ENCODE data around the gene ZNF579. TPM values are rescaled to one million over a fixed set of nuclear protein-coding genes. Genes with fewer than 3 reads are reported as not detected.
A peak's percentile ranks its signal among the peaks of the same experiment; 100 is the strongest.

The ZNF579 gene
- total and polyA plus RNA-seq, 12 donors = 7.1 to 23.8 (median 10.4) TPM

DNA sequence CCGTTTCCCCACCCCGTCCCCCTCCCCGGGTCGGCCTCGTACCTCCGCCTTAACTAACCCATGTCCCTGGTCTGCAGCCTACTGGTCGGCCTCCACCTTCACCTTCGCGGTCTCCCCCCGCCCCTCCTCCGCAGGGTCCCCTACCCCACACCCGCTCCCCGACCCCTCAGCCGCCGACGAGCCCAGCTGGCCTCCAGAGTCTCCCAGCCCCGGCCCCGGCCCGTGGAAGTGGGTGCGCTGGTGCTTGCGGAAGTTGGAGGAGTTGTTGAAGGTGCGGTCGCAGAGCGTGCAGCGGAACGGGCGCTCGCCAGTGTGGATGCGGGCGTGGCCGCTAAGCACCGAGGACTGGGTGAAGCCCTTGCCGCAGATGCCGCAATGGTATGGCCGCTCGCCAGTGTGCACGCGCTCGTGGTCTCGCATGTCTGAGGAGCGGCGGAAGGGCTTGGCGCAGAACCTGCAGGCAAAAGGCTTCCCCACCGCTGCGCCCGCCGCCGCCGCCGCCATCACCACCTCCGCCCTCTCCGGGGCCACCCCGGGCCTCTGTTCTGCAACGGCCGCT is 41.1 kb upstream of the ZNF579 start:
- H3K4me3 ChIP-seq = no peak overlapping the region
- TF ChIP-seq, protein P1, sequence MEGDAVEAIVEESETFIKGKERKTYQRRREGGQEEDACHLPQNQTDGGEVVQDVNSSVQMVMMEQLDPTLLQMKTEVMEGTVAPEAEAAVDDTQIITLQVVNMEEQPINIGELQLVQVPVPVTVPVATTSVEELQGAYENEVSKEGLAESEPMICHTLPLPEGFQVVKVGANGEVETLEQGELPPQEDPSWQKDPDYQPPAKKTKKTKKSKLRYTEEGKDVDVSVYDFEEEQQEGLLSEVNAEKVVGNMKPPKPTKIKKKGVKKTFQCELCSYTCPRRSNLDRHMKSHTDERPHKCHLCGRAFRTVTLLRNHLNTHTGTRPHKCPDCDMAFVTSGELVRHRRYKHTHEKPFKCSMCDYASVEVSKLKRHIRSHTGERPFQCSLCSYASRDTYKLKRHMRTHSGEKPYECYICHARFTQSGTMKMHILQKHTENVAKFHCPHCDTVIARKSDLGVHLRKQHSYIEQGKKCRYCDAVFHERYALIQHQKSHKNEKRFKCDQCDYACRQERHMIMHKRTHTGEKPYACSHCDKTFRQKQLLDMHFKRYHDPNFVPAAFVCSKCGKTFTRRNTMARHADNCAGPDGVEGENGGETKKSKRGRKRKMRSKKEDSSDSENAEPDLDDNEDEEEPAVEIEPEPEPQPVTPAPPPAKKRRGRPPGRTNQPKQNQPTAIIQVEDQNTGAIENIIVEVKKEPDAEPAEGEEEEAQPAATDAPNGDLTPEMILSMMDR (IDR thresholded peaks at IDR 0.05) = no peak
- H3K27ac ChIP-seq = peak overlapping the region in 1 of 10 donors; percentile 94
- 95 to 96% methylated on average over 55 of the region's 55 CpGs for WGBS, 2 donors
- H3K27me3 ChIP-seq = no peaks in the 10 kb centered on the region
- ATAC-seq (peak in 1 of 8 donors; percentile 3), DNase-seq (peak in 1 of 2 donors; percentile 27)
- H3K9me3 ChIP-seq = no peaks in the 10 kb centered on the region
- H3K36me3 ChIP-seq = peaks cover 0 to 35% (median 8%) of the 10 kb centered on the region in 9 donors
- intact Hi-C loops (cut with DNase I) = no loop called here
- H3K4me1 ChIP-seq = peaks cover 5 to 52% (median 15%) of the 10 kb centered on the region in 9 donors

DNA sequence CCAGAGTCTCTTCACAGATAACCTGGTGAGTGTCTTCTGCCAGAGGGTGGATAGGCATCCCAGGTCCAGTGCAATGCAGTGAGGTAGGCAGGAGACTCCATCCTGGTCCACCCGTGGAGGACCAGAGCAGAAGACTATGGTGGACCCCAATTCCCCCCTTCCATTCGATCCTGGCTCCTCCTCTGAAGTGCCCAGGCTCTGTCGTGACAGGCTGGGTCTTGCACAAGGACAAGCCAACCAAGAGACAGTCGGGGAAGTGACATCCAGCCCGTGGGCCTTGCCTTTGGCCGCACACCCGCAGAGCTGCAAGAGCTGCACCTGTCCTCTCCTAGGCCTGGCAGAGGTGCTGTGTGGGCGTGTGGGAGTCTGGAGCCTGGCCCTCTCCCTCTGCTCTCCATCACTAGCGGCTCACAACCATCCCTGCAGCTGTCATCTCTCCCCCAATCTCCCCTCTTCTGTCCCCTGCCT is 40.6 kb upstream of the ZNF579 start:
- H3K4me1 ChIP-seq = peaks cover 5 to 52% (median 15%) of the 10 kb centered on the region in 9 donors
- TF ChIP-seq, protein P1 (IDR thresholded peaks at IDR 0.05) = no peak
- DNase-seq (no peak), ATAC-seq (no peak)
- no peaks in the 10 kb centered on the region for H3K27me3 ChIP-seq
- no peak overlapping the region for H3K4me3 ChIP-seq
- WGBS, 2 donors = 86 to 87% methylated on average over 9 of the region's 9 CpGs
- intact Hi-C loops (cut with DNase I) = no loop called here
- no peaks in the 10 kb centered on the region for H3K9me3 ChIP-seq
- no peak overlapping the region for H3K27ac ChIP-seq
- peaks cover 4 to 40% (median 13%) of the 10 kb centered on the region in 9 donors for H3K36me3 ChIP-seq

DNA sequence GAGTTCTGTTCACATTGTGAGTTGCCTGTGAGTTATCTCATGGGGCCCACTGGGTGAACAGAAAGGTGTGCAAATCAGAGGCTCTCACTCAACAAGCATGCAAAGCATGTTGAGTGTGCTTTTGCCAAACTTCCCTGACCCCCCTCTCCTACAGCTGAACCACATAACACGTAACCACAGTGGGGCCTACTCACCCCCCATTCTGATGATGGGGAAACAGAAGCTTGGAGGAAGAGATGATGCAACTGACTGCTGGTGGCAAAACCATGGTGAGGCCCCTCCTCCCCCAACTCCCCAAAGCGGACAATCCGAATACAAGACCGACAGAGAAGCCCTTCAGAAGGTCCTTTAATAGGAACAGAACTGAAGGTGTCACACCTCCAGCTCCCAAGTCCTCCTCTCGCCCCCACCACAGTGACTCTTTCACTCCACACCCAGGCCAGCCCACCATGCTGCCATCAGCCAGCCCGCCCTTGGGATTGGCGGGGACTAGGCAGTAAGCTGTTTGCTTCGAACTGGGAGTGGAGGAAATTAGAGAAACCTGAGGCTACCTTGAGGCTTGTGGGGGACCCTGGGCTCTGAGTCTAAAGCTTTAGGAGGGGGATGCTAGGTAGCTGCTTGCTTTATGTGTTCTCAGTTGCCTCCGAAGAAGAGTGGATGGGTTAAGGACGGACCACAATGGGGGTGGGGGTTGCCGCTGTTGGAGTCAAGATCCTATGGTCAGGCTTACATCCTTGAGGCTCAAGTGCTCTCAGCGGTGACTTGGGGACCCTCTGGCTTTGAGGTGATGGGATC is 40.0 kb upstream of the ZNF579 start:
- WGBS, 2 donors = 91 to 92% methylated on average over 12 of the region's 12 CpGs
- H3K4me1 ChIP-seq = peaks cover 5 to 52% (median 15%) of the 10 kb centered on the region in 9 donors
- intact Hi-C loops (cut with DNase I) = no loop called here
- H3K9me3 ChIP-seq = no peaks in the 10 kb centered on the region
- peaks cover 9 to 46% (median 18%) of the 10 kb centered on the region in 9 donors for H3K36me3 ChIP-seq
- peak overlapping the region in 1 of 10 donors; percentile 56 for H3K27ac ChIP-seq
- no peaks in the 10 kb centered on the region for H3K27me3 ChIP-seq
- TF ChIP-seq, protein P1 (IDR thresholded peaks at IDR 0.05) = no peak
- DNase-seq = no peak
- no peak overlapping the region for H3K4me3 ChIP-seq
- ATAC-seq = no peak

DNA sequence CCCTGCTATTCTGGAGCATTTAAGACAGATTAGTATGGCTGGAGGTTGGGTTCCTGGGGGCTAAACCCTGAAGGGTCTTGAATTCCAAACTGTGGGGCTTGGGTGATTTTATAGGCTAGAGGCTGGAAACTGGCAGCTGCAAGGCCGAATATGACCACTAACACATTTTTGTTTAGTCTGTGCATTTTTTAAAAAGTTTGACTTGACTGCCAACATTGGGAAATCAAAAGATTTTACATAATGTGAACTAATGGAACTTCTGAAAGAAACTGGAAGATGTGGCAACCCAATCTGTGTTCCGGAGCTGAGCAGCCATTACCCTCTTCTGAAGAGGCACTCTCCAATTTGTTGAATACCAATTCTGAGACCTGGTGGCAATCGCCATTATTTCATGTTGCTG is 38.6 kb upstream of the ZNF579 start:
- H3K27me3 ChIP-seq = no peaks in the 10 kb centered on the region
- intact Hi-C loops (cut with DNase I) = no loop called here
- H3K4me3 ChIP-seq = no peak overlapping the region
- DNase-seq (no peak), ATAC-seq (no peak)
- no peaks in the 10 kb centered on the region for H3K9me3 ChIP-seq
- 86 to 90% methylated on average over 3 of the region's 3 CpGs for WGBS, 2 donors
- peaks cover 9 to 57% (median 27%) of the 10 kb centered on the region in 9 donors for H3K36me3 ChIP-seq
- H3K27ac ChIP-seq = no peak overlapping the region
- H3K4me1 ChIP-seq = peaks cover 0 to 44% (median 10%) of the 10 kb centered on the region in 9 donors
- TF ChIP-seq, protein P1 (IDR thresholded peaks at IDR 0.05) = no peak
